SU-DHL-6 (cell line): ENCODE data around the gene COQ8B.
A peak's percentile ranks its signal among the peaks of the same experiment; 100 is the strongest.

Experiments used
- H2AFZ ChIP-seq: fragments of 200-600 bp; sonication (generic); 2 replicates; pipeline ENCODE4 v1.6.1; 2014; ENCODE audit warnings: low read depth, mild to moderate bottlenecking, moderate library complexity, mixed read lengths, antibody characterized with exemption, low read length; ENCODE audit not compliant: severe bottlenecking
- H3F3A ChIP-seq: fragments of 200-600 bp; shearing (Covaris generic); 2 replicates; pipeline ENCODE4 v1.6.0; 2016; ENCODE audit warnings: antibody characterized with exemption, mild to moderate bottlenecking; ENCODE audit not compliant: insufficient read depth
- H3K27ac ChIP-seq: fragments of 200-600 bp; sonication (generic); 2 replicates; pipeline ENCODE4 v1.5.1; 2016; ENCODE audit warnings: low read depth, mild to moderate bottlenecking, low read length, moderate library complexity, mixed read lengths
- H3K27me3 ChIP-seq: fragments of 200-600 bp; sonication (generic), shearing (Covaris generic); 2 replicates; pipeline ENCODE4 v1.6.0; 2014; ENCODE audit warnings: mild to moderate bottlenecking, low read length
- H3K36me3 ChIP-seq: fragments of 200-600 bp; sonication (generic); 2 replicates; pipeline ENCODE4 v1.6.1; 2014; ENCODE audit warnings: mild to moderate bottlenecking, low read length, mixed read lengths
- H3K4me2 ChIP-seq: fragments of 300-600, 200-600 bp; shearing (Covaris generic), sonication (generic); 2 replicates; pipeline ENCODE4 v1.6.0; 2014; ENCODE audit warnings: low read length, low read depth, mild to moderate bottlenecking; ENCODE audit not compliant: poor library complexity, severe bottlenecking
- H3K4me3 ChIP-seq: fragments of 200-600 bp; sonication (generic); 2 replicates; pipeline ENCODE4 v1.5.1; 2014; ENCODE audit warnings: antibody characterized with exemption, low read length, mild to moderate bottlenecking, mixed read lengths; ENCODE audit not compliant: insufficient read depth, poor library complexity, severe bottlenecking
- H3K79me2 ChIP-seq: fragments of 200-600 bp; sonication (generic); 2 replicates; pipeline ENCODE4 v1.6.1; 2014; ENCODE audit warnings: mild to moderate bottlenecking, low read length, moderate library complexity; ENCODE audit not compliant: insufficient read depth
- H3K9ac ChIP-seq: fragments of 200-600 bp; sonication (generic); 2 replicates; pipeline ENCODE4 v1.7.0; 2014; ENCODE audit warnings: mild to moderate bottlenecking, low read length
- H3K9me2 ChIP-seq: fragments of 200-600 bp; sonication (generic); replicated peaks from 2 replicates; pipeline ENCODE4 v1.6.1; 2014; ENCODE audit warnings: low read length; ENCODE audit not compliant: insufficient read depth
- H3K9me3 ChIP-seq: fragments of 200-600 bp; sonication (generic); 2 replicates; pipeline ENCODE4 v1.6.1; 2014; ENCODE audit warnings: low read length, mixed read lengths; ENCODE audit not compliant: insufficient read depth
- H4K20me1 ChIP-seq: fragments of 200-600 bp; sonication (generic); 2 replicates; pipeline ENCODE4 v1.6.1; 2014; ENCODE audit warnings: low read depth, mild to moderate bottlenecking, antibody characterized with exemption, low read length, moderate library complexity, mixed read lengths
- EZH2phosphoT487 ChIP-seq: fragments of 200-600 bp; sonication (generic), shearing (Covaris generic); conservative IDR thresholded peaks from 2 replicates; pipeline ENCODE4 v1.6.1; 2018; ENCODE audit warnings: mild to moderate bottlenecking, antibody characterized with exemption, low read length, moderate library complexity, mixed read lengths
- TF ChIP-seq, protein P1 (sequence below): fragments of 200-600 bp; sonication (generic); IDR thresholded peaks from one replicate; pipeline ENCODE4 v1.5.1; 2017; ENCODE audit warnings: antibody characterized with exemption, mild to moderate bottlenecking, low read length, moderate library complexity; ENCODE audit not compliant: insufficient read depth, poor library complexity, severe bottlenecking

Gene COQ8B

GRCh38 chr19:40666803-40667438, 49.8 kb downstream of the COQ8B start:
- Histone ChIP-seq H3F3A (0 out of 2 replicates have a peak, but pooled peaks cover 4% of the 10 kb centered on the region), H3K9me2 (no peaks in the 10 kb centered on the region), H4K20me1 (no peaks in the 10 kb centered on the region), H3K27me3 (no peaks in the 10 kb centered on the region), H3K36me3 (no peaks in the 10 kb centered on the region; the same call in 1 of the 2 replicates), H3K4me2 (no peak overlapping the region), H3K9me3 (peaks cover 10% of the 10 kb centered on the region; the same call in 1 of the 2 replicates), H3K27ac (no peak overlapping the region), H2AFZ (no peak overlapping the region), H3K9ac (no peak overlapping the region), H3K4me3 (no peak overlapping the region), H3K79me2 (no peaks in the 10 kb centered on the region)
- TF ChIP-seq, protein P1, sequence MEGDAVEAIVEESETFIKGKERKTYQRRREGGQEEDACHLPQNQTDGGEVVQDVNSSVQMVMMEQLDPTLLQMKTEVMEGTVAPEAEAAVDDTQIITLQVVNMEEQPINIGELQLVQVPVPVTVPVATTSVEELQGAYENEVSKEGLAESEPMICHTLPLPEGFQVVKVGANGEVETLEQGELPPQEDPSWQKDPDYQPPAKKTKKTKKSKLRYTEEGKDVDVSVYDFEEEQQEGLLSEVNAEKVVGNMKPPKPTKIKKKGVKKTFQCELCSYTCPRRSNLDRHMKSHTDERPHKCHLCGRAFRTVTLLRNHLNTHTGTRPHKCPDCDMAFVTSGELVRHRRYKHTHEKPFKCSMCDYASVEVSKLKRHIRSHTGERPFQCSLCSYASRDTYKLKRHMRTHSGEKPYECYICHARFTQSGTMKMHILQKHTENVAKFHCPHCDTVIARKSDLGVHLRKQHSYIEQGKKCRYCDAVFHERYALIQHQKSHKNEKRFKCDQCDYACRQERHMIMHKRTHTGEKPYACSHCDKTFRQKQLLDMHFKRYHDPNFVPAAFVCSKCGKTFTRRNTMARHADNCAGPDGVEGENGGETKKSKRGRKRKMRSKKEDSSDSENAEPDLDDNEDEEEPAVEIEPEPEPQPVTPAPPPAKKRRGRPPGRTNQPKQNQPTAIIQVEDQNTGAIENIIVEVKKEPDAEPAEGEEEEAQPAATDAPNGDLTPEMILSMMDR, result no peak
- TF ChIP-seq EZH2phosphoT487, result no peak

DNA sequence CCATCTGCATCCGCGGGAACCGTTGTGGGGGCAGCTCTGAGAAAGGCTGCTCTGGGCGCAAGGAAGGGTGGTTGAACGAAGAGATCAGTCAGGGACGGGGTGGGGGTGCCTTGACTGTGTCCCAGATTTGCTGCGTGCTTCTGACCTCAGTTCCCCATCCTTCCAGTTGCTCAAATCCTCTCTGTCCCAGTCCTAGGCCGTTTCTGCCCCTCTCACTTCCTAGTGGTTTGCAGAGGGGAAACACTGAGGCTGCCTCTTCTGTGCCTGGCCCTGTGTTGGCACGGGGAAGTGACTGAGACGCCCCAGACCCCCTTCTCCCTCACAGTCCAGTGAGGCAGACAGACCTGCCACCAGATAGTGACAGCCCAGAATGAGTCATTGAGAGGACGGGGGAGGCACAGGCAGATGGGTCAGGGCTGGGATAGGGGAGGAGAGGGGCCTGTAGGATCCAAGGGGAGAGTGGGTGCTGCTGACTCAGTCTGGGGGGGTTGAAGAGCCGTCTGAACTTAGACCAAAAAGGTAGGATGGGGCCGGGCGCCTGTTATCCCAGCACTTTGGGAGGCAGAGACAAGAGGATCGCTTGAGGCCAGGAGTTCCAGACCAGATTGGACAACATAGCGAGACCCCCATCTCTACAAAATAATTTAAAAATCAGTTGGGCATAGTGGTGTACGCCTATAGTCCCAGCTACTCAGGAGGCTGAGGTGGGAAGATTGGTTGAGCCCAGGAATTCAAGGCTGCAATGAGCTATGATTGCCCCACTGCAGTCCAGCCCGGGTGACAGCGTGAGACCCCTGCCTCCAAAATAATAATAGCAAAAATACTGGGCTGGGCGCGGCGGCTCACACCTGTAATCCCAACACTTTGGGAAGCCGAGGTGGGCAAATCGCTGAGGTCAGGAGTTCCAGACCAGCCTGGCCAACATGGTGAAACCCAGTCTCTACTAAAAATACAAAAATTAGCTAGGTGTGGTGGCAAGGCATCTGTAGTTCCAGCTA, 52.7 kb downstream of the COQ8B start:
- Histone ChIP-seq H3K9ac (peak overlapping the region; percentile 60), H3K27ac (no peak overlapping the region)

DNA sequence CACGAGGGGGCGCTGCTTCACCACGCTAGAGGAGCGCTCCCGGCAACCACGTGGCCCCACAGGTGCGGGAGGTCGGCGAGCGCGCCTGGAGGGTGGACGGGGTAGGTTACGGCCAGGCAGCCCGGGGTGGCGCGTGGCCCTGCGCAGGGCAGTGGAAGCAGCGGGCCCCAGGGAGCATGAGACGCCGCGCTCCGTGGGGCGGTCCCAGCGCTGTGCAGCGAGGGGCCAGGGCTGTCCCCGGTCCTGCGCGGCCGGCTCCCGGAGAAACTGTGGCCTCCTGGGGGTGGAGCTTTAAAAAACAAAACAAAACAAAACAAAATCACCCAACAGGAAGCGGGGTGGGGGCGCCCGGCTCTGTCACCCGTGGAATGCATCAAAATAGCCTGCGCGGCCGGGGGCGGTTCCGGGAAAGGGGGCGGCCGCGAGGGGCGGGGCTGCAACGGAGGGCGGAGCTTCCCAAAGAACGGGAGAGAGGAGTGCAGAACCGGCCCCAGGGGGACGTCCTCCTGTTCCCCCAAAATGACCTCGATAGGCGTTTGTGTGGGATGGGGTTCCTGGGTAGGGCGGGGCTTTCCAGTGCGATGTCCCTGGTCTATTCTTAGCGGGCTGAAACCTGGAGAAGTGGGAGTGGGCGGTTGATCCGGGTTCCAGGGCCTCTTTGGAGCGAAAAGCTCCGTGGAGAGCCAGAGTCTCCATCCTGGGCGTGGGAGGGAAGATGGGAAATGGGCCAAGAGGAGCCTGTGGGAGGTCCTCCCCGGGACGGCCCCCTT, 53.6 kb downstream of the COQ8B start:
- peak overlapping the region; percentile 75 for H3K4me2 ChIP-seq
- TF ChIP-seq EZH2phosphoT487, result no peak
- TF ChIP-seq, protein P1, result no peak

More for the DNA sequence above, 52.7 kb downstream of the COQ8B start:
- Histone ChIP-seq H3K9me2 (no peaks in the 10 kb centered on the region), H3K79me2 (no peaks in the 10 kb centered on the region), H3K36me3 (no peaks in the 10 kb centered on the region), H3K27me3 (no peaks in the 10 kb centered on the region), H4K20me1 (no peaks in the 10 kb centered on the region), H3F3A (0 out of 2 replicates have a peak, but pooled peaks cover 4% of the 10 kb centered on the region), H3K9me3 (peaks cover under 1% of the 10 kb centered on the region; the same call in 1 of the 2 replicates), H3K4me3 (no peak overlapping the region), H3K4me2 (peak overlapping the region; percentile 75), H2AFZ (peak overlapping the region; percentile 97)
- TF ChIP-seq, protein P1, result no peak
- TF ChIP-seq EZH2phosphoT487, result no peak

More for the DNA sequence above, 53.6 kb downstream of the COQ8B start:
- Histone ChIP-seq H3K9me2 (no peaks in the 10 kb centered on the region), H4K20me1 (no peaks in the 10 kb centered on the region), H3K4me3 (peak overlapping the region; percentile 68), H3K79me2 (no peaks in the 10 kb centered on the region), H3K36me3 (no peaks in the 10 kb centered on the region), H3K27ac (no peak overlapping the region), H2AFZ (peak overlapping the region; percentile 97), H3K9me3 (no peaks in the 10 kb centered on the region), H3K9ac (peak overlapping the region; percentile 60), H3K27me3 (no peaks in the 10 kb centered on the region), H3F3A (0 out of 2 replicates have a peak, but pooled peaks cover 4% of the 10 kb centered on the region)
